Breast epithelium (tissue), 4 donors: Measurements from ENCODE around the gene DPP3. TPM values are rescaled to one million over a fixed set of nuclear protein-coding genes. Genes with fewer than 3 reads are reported as not detected.

Experiments
- DNase-seq, 2 donors: peaks; one replicate each; pipeline ENCODE4 v3.0.0-alpha.2; 2019; ENCODE audit warnings: low spot score in 2 of 2
- H3K27ac ChIP-seq, 2 donors: fragments of 200-600 bp; sonication (generic) in 1 of 2; one replicate each; pipeline ENCODE4 v1.5.1; 2016 to 2019; ENCODE audit warnings: mild to moderate bottlenecking in 1 of 2
- H3K27me3 ChIP-seq, 2 donors: fragments of 200-600 bp; sonication (generic) in 1 of 2; one replicate each; pipeline versions ENCODE4 v1.5.1 to v1.6.0; 2017 to 2019; ENCODE audit warnings: control low read depth in 1 of 2, mild to moderate bottlenecking in 1 of 2
- H3K36me3 ChIP-seq: fragments of 200-600 bp; one replicate; pipeline ENCODE4 v1.5.1; 2019
- H3K4me1 ChIP-seq, 2 donors: fragments of 200-600 bp; sonication (generic); one replicate each; pipeline ENCODE4 v1.5.1; 2016 to 2019; ENCODE audit warnings: control low read depth in 1 of 2
- H3K4me3 ChIP-seq, 3 donors: fragments of 200-600 bp; sonication (generic); 1 replicate in 2 of 3; 2 replicates in 1 of 3; pipeline ENCODE4 v1.5.1; 2016 to 2019; ENCODE audit warnings: mild to moderate bottlenecking in 3 of 3, moderate library complexity in 2 of 3
- H3K9me3 ChIP-seq, 2 donors: fragments of 200-600 bp; sonication (generic) in 1 of 2; one replicate each; pipeline ENCODE4 v1.5.1; 2016 to 2019; ENCODE audit warnings: control low read depth in 1 of 2
- POLR2A ChIP-seq: fragments of 450-650 bp; IDR thresholded peaks from one replicate; pipeline ENCODE4 v1.6.1; 2016; ENCODE audit warnings: antibody characterized with exemption, mild to moderate bottlenecking, moderate library complexity
- POLR2AphosphoS5 ChIP-seq, 3 donors: sonication (generic); formaldehyde crosslinking; IDR thresholded peaks; one replicate each; pipeline ENCODE4 v1.6.1; 2017; ENCODE audit warnings: antibody characterized with exemption in 3 of 3
- intact Hi-C: fragments of 100-400 bp; cut with DNase I; formaldehyde crosslinking; loops from one replicate; pipeline ENCODE4 v1.15.1; 2023; ENCODE audit warnings: low total_unique reads
- total RNA-seq, 3 donors: library from RNA; depleted of rRNA; stranded (reverse); fragments of >200 nt; gene quantifications; one replicate each; pipeline ENCODE4 v1.1.0, GENCODE V29; 2016
- TF ChIP-seq, protein P1 (sequence below), 3 donors: fragments of 450-650 bp; IDR thresholded peaks; one replicate each; pipeline ENCODE4 v1.5.1; 2016 to 2017; ENCODE audit warnings: antibody characterized with exemption in 3 of 3, mild to moderate bottlenecking in 3 of 3, moderate library complexity in 3 of 3

The DPP3 gene
- total RNA-seq, 3 donors from 2014 or later = 16.5 to 24.3 (median 16.7) TPM

DNA sequence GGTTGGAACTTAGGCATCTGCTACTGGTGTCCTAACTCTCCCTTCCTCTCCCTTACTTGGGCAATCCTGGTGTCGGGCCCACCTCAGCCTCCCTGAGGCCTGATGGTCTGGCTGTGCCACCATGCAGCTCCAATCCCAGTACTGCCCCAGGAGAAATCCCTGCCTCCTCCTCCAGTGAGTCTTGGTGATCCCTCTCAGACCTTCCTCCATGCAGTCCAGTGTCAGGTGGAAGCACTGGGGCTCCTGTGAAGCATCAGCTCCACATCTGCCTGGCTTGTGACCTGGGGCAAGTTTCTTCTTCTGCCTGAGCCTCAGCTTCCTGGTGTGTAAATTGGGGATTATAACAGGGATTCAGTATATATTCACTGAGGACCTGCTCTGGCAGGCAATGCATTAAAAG, 15.3 kb upstream of the DPP3 start:
- intact Hi-C loops = loop anchor here (1.0 kb wide), 1 partner anchor 14 kb away; no protein-coding TSS in a partner anchor
- no peaks in the 10 kb centered on the region for H3K36me3 ChIP-seq
- no peak overlapping the region for H3K27ac ChIP-seq
- peaks cover 0 to 4% of the 10 kb centered on the region in 2 donors for H3K4me1 ChIP-seq
- TF ChIP-seq, protein P1, sequence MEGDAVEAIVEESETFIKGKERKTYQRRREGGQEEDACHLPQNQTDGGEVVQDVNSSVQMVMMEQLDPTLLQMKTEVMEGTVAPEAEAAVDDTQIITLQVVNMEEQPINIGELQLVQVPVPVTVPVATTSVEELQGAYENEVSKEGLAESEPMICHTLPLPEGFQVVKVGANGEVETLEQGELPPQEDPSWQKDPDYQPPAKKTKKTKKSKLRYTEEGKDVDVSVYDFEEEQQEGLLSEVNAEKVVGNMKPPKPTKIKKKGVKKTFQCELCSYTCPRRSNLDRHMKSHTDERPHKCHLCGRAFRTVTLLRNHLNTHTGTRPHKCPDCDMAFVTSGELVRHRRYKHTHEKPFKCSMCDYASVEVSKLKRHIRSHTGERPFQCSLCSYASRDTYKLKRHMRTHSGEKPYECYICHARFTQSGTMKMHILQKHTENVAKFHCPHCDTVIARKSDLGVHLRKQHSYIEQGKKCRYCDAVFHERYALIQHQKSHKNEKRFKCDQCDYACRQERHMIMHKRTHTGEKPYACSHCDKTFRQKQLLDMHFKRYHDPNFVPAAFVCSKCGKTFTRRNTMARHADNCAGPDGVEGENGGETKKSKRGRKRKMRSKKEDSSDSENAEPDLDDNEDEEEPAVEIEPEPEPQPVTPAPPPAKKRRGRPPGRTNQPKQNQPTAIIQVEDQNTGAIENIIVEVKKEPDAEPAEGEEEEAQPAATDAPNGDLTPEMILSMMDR (IDR thresholded peaks at IDR 0.05) = no peak
- TF ChIP-seq POLR2AphosphoS5 (IDR thresholded peaks at IDR 0.05) (no peak), POLR2A (no peak)
- DNase-seq = no peak
- no peaks in the 10 kb centered on the region for H3K9me3 ChIP-seq
- H3K27me3 ChIP-seq = no peaks in the 10 kb centered on the region
- H3K4me3 ChIP-seq = no peak overlapping the region

DNA sequence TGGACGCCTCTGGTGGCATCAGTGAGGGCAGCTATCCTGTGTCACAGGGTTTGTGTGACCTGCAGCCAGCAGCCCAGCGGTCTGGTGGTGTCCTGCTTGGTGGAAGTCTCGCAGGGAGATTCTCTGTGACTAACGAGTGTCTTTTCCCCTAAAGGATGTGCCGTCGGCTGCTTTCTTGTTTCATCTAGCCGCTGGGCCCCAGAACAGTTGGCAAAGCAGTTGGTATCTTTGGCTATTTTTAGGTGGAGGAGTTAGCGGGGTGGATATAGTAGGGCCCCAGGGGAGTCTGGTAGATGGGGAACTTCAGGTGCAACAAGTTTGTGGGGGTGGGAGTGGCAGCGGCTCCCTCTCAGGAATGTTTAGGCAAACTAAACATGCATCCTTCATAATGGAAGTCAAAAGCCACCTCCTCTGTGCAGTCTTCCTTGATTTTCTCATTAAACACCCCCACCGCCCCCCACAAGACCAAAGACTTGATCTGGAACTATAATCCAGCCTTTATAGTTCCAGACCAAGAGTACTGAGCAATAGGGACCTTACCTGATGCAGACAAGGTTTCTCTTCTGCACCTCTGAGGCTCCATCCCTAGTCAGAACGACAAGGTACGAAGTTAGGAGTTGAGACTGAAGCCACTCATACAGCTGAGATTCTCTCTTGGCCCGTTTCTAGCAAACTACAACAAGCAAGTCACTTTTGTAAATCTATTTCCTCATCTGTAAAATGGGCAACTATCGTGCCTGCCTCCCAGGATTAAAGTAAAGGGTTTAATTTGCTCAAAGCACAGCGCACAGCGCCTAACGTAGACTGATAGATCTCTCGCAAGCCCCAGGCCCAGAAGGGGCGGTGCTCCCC, 14.6 kb upstream of the DPP3 start:
- no peak for DNase-seq
- TF ChIP-seq, protein P1 (IDR thresholded peaks at IDR 0.05) = no peak
- no peaks in the 10 kb centered on the region for H3K36me3 ChIP-seq
- no peaks in the 10 kb centered on the region for H3K9me3 ChIP-seq
- peaks cover 0 to 4% of the 10 kb centered on the region in 2 donors for H3K4me1 ChIP-seq
- H3K27ac ChIP-seq = peak overlapping the region; percentile 76 to 93
- peak overlapping the region; percentile 52 to 95 (median 81) for H3K4me3 ChIP-seq
- no peaks in the 10 kb centered on the region for H3K27me3 ChIP-seq
- intact Hi-C loops = no loop called here

DNA sequence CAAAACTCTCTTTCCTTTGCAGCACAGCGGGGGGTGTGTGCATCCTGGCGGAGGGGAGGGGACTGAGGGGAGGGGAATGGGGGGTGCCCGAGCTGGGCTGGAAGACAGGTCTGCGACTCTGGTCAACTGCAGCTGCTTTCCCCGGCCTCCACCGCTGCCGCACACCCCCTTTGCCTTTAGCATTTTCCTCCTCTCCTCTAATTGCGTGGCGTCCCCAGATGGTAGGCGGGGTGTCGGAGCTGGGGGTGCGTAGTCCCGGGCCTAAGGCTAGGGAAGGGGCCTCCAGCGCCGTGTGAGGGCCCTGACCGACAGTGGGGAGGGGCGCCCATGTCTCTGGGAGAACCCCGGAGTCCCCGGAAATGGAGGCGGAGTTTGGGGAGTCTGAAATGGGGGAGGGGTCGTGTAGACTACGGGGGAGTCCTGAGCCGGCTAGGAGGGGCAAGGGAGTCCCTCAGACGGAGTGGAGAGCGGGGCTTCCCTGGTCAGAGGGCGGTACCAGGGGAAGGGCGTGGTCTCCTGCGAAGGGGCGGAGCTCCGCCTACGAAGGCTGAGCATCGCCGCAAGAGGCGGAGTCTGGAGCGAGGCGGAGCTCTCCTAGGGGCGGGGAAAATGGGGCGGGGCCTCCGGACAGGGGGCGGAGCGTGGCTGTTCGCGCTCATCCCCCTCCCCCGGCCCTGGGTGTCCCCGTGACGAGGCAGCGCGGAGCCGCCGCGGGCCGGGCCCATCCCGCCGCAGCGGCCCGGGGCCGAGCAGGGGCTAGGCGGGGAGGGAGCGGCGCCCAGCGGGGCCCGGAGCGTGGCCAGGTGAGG, 13.8 kb upstream of the DPP3 start, which contains the start of gene PELI3:
PELI3 (plus strand) TSS at position 681 of the 809 bp plus-strand sequence. CDS start 1,224 bp downstream, outside the sequence.
- TF ChIP-seq, protein P1 (IDR thresholded peaks at IDR 0.05) = no peak
- TF ChIP-seq POLR2A = peak; percentile 10
- TF ChIP-seq POLR2AphosphoS5 (IDR thresholded peaks at IDR 0.05) = no peak
- intact Hi-C loops = no loop called here

DNA sequence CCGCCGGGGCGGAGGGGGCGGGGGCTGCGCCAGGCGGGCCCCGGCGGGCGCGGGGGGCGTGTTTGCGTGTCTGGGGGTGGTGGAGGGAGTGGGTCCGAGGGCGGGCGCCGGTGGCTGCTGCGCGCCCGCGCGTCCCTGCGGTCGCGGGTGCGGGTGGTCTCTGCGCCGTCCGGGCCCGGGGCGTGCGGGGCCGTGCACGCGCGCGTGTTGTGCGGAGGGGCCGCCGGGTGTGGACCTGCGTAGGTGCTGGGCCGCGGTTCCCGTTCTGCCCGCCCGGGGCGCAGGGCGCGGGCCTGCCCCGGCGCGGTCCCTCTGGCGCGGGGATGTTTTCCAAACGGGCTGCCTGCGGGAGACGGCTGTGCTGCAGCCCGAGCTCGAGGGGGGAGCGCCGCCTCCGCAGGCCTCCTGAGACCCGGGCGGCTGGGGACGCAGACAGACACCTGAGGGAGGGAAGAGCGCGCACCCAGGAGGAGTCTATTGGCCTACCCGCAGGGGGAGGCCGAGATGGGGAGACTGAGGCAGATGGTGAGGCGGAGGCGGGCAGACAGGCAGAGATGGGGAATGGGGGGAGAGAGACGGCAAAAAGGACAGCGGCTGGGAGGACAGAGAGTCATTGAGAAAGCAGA, 13.1 kb upstream of the DPP3 start:
- peaks cover 0 to 4% of the 10 kb centered on the region in 2 donors for H3K4me1 ChIP-seq
- H3K27me3 ChIP-seq = no peaks in the 10 kb centered on the region
- no peaks in the 10 kb centered on the region for H3K9me3 ChIP-seq
- no peak for TF ChIP-seq POLR2AphosphoS5 (IDR thresholded peaks at IDR 0.05)
- TF ChIP-seq, protein P1 (IDR thresholded peaks at IDR 0.05) = peak in 2 of 3 donors; percentile 12 to 50
- peak overlapping the region; percentile 52 to 95 (median 81) for H3K4me3 ChIP-seq
- intact Hi-C loops = no loop called here
- H3K27ac ChIP-seq = peak overlapping the region; percentile 76 to 93
- peak in 1 of 2 donors; percentile 22 for DNase-seq
- H3K36me3 ChIP-seq = no peaks in the 10 kb centered on the region

More for the DNA sequence above, 13.8 kb upstream of the DPP3 start, which contains the start of gene PELI3:
- Histone ChIP-seq H3K4me1 (peaks cover 0 to 4% of the 10 kb centered on the region in 2 donors), H3K36me3 (no peaks in the 10 kb centered on the region), H3K27ac (peak within 1 kb of the TSS; percentile 76 to 93), H3K4me3 (peak within 1 kb of the TSS; percentile 52 to 95 (median 81)), H3K9me3 (no peaks in the 10 kb centered on the region), H3K27me3 (no peaks in the 10 kb centered on the region)
- peak; percentile 85 to 95 for DNase-seq
